HUES64 (cell line): ENCODE results near the gene GALNT6.

ENCODE experiments used
- H3K27ac ChIP-seq: 2 replicates; pipeline ENCODE4 v1.7.0; 2013; ENCODE audit warnings: low read depth, low read length, inconsistent platforms
- H3K27me3 ChIP-seq: 2 replicates; pipeline ENCODE4 v1.6.1; 2013; ENCODE audit warnings: mild to moderate bottlenecking, low read length; ENCODE audit not compliant: insufficient read depth
- H3K36me3 ChIP-seq: 2 replicates; pipeline ENCODE4 v1.6.1; 2013; ENCODE audit warnings: mild to moderate bottlenecking, low read length; ENCODE audit not compliant: insufficient read depth
- H3K4me1 ChIP-seq: 2 replicates; pipeline ENCODE4 v1.6.1; 2013; ENCODE audit warnings: mild to moderate bottlenecking, low read length, moderate library complexity; ENCODE audit not compliant: insufficient read depth
- H3K4me3 ChIP-seq: 2 replicates; pipeline ENCODE4 v1.5.1; 2013; ENCODE audit warnings: mild to moderate bottlenecking, low read length, moderate library complexity
- H3K9ac ChIP-seq: 2 replicates; pipeline ENCODE4 v1.6.1; 2013; ENCODE audit warnings: mild to moderate bottlenecking, low read depth, low read length
- H3K9me3 ChIP-seq: 2 replicates; pipeline ENCODE4 v1.6.1; 2013; ENCODE audit warnings: low read depth, low read length; ENCODE audit not compliant: insufficient read depth
- WGBS: fragments of 150-250, 120-280 bp; methylation state at CpG from one replicate; pipeline ENCODE4 v1.1.7; 2013; ENCODE audit warnings: missing lambda C conversion rate; 5-methylcytosine and 5-hydroxymethylcytosine counted together

The GALNT6 gene

DNA sequence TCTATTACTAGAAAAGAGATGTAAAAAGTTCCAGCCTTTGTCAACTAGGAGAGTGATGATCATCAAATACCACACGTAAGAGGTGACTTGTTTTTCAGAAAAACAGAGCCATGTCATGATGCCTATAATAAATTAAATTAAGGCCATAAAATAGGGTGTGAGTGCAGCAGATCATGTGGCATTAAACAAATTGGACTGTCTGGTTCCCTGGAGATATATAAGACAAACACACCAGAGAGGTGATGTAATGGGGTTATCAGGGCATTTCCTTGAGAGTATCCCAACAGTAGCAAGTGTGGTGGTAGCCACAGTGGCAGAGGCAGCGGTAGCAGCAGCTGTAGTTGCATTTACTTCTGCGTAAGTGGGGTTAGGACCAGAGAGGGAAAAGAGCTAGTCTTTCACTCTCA is 14.6 kb upstream of the GALNT6 start:
- no peaks in the 10 kb centered on the region for H3K27me3 ChIP-seq
- WGBS = 98% methylated on average over 2 of the region's 3 CpGs
- H3K9me3 ChIP-seq = no peaks in the 10 kb centered on the region
- H3K4me1 ChIP-seq = no peaks in the 10 kb centered on the region
- no peak overlapping the region for H3K4me3 ChIP-seq
- H3K27ac ChIP-seq = no peak overlapping the region
- no peaks in the 10 kb centered on the region for H3K36me3 ChIP-seq
- no peak overlapping the region for H3K9ac ChIP-seq

DNA sequence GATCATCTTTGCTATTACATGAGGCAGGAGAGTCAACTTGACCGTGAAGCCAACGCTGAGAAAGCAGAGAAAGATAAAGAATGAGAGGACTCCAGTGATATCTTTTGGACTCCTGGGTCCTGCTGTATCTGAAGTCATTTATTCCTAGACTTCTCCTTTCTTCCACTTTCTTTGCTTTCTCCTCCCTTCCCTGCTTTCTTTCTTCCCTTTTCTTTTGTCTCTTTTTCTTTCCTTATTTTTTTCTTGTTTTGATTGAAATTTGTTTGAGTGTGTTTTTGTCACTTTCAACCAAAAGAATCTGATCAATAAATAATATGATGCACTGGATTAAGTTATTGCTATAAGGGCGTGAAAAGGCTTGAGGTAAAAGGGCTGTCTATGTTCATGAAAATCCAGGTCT is 13.4 kb upstream of the GALNT6 start:
- Histone ChIP-seq H3K27me3 (no peaks in the 10 kb centered on the region), H3K9ac (no peak overlapping the region), H3K9me3 (no peaks in the 10 kb centered on the region), H3K27ac (no peak overlapping the region), H3K4me3 (no peak overlapping the region), H3K4me1 (no peaks in the 10 kb centered on the region), H3K36me3 (no peaks in the 10 kb centered on the region)
- WGBS = 94% methylated on average over 3 of the region's 3 CpGs

DNA sequence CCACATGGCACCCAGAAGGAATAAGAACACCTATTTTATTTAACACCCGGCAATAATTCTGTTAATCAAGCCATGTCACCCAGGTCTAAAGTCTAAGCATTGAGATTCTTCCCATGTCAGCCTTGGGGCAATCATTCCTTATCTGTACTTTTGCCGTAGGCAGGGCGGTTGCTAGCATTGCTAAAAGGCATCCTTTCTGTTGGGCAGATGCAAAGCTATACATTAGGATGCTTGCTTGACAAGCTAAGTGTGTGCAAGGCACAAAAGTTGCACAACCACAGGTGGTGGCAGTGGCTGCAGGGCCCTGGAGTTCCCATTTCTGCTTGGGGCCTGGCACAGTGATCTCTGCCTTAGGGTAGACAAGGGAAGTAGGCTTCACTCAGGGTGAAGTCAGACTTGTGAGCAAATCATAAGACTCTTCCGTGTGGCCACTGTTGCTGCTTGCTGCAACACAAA is 12.5 kb upstream of the GALNT6 start:
- no peaks in the 10 kb centered on the region for H3K27me3 ChIP-seq
- no peak overlapping the region for H3K27ac ChIP-seq

DNA sequence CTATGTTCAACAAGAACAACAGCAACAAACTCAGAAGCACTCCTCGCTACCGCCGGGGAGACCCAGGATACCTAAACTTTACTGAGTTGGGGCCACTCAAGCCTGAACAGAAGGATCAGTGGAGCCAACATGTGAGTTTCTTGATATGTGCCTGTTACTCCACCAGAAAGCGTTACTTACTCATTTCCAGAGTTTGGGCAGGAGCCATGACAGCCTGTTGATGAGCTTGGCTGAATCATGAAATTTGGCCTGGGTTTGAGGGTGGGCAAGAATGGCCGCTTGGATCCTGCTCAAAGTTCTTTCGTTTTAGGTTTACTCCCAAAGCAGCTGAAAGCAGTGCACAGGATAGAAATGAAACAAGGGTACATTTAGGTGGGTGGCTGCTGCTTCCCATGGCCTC is 12.0 kb upstream of the GALNT6 start:
- Histone ChIP-seq H3K9ac (no peak overlapping the region), H3K4me3 (no peak overlapping the region), H3K27me3 (no peaks in the 10 kb centered on the region), H3K36me3 (no peaks in the 10 kb centered on the region), H3K9me3 (no peaks in the 10 kb centered on the region), H3K27ac (no peak overlapping the region), H3K4me1 (no peaks in the 10 kb centered on the region)
- WGBS = 95% methylated on average over 6 of the region's 6 CpGs

More for the DNA sequence above, 12.5 kb upstream of the GALNT6 start:
- Histone ChIP-seq H3K4me3 (no peak overlapping the region), H3K9ac (no peak overlapping the region), H3K9me3 (no peaks in the 10 kb centered on the region), H3K4me1 (no peaks in the 10 kb centered on the region), H3K36me3 (no peaks in the 10 kb centered on the region)
- WGBS = 90% methylated on average over 4 of the region's 4 CpGs

DNA sequence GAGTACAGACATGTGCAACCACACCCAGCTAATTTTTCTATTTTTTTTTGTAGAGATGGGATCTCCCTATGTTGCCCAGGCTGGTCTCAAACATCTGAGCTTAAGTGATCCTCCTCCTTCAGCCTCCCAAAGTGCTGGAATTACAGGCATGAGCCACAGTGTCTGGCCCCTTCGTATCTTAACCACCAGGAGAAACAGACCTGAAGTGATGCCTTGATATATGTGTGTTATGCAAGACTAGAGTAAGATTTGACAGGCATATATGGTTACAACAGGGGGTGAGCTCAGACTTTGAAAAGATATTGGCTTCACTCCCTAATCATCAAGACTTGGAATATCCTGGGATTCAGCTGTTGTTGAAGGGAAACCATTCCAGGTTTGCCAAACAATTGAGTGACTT is 10.7 kb upstream of the GALNT6 start:
- no peak overlapping the region for H3K4me3 ChIP-seq
- H3K27ac ChIP-seq = no peak overlapping the region
- no peak overlapping the region for H3K9ac ChIP-seq
- H3K4me1 ChIP-seq = no peaks in the 10 kb centered on the region
- 0% methylated on average over 1 of the region's 1 CpG for WGBS
- H3K36me3 ChIP-seq = no peaks in the 10 kb centered on the region
- H3K9me3 ChIP-seq = no peaks in the 10 kb centered on the region
- H3K27me3 ChIP-seq = no peaks in the 10 kb centered on the region

DNA sequence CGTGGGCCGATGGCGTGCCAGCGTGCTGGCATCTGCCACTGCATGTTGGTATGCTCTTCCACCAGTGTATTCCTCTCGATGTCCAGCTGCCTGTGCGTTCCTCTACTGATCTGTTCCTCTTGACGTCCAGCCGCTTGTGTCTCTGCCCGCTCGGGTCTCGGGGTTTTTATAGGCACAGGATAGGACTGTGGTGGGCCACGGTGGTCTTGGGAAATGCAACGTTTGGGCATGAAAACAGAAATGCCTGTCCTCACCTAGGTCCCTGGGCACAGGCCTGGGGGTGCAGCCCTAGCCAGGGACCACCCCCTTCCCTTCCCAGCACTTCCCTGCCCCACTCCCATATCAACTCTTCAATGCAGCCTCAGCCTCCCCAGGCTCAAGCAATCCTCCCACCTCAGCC is 10.3 kb upstream of the GALNT6 start:
- 94% methylated on average over 13 of the region's 13 CpGs for WGBS
- H3K27ac ChIP-seq = no peak overlapping the region
- no peaks in the 10 kb centered on the region for H3K9me3 ChIP-seq

DNA sequence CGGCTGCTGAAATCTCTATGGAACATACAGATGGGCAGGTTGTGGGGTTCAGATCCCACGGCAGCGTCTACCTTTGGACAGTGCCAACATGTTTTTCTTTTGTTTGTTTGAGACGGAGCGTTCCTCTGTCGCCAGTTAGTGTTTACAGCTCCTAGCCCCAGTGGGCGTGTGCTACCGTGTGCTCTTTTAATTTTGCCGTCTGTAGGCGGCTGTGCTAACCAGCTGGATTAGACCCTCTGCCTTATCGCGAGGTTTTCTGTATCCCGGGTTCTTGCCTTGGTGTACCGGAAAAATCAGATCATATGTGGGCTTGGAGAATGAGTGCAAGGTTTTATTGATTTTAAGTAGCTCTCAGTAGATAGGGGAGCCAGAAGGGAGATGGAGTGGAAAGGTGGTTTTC is 9.8 kb upstream of the GALNT6 start:
- Histone ChIP-seq H3K27me3 (no peaks in the 10 kb centered on the region), H3K9ac (no peak overlapping the region), H3K4me1 (no peaks in the 10 kb centered on the region), H3K27ac (no peak overlapping the region), H3K9me3 (no peaks in the 10 kb centered on the region), H3K36me3 (no peaks in the 10 kb centered on the region), H3K4me3 (no peak overlapping the region)
- 96% methylated on average over 14 of the region's 14 CpGs for WGBS

More for the DNA sequence above, 10.3 kb upstream of the GALNT6 start:
- Histone ChIP-seq H3K4me3 (no peak overlapping the region), H3K4me1 (no peaks in the 10 kb centered on the region), H3K36me3 (no peaks in the 10 kb centered on the region), H3K9ac (no peak overlapping the region), H3K27me3 (no peaks in the 10 kb centered on the region)

DNA sequence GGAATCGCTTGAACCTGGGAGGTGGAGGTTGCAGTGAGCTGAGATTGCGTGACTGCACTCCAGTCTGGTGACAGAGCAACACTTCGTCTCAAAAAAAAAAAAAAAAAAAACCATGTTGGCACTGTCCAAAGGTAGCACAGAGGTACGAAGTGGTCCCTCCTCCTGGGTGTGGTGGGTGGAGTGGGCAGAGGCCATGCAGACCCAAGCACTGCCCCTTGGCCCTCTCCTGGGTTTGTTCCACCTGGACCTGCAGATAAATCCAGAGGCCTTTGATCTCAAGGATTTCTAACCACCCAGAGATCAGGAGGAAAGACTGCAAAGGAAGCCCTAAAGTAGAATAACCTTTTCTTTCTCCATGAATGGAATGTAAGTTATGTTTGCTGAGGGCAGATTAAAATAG is 8.7 kb upstream of the GALNT6 start:
- Histone ChIP-seq H3K27me3 (no peaks in the 10 kb centered on the region), H3K9me3 (no peaks in the 10 kb centered on the region), H3K27ac (no peak overlapping the region), H3K4me3 (no peak overlapping the region), H3K36me3 (no peaks in the 10 kb centered on the region), H3K4me1 (no peaks in the 10 kb centered on the region), H3K9ac (no peak overlapping the region)
- 96% methylated on average over 4 of the region's 4 CpGs for WGBS

DNA sequence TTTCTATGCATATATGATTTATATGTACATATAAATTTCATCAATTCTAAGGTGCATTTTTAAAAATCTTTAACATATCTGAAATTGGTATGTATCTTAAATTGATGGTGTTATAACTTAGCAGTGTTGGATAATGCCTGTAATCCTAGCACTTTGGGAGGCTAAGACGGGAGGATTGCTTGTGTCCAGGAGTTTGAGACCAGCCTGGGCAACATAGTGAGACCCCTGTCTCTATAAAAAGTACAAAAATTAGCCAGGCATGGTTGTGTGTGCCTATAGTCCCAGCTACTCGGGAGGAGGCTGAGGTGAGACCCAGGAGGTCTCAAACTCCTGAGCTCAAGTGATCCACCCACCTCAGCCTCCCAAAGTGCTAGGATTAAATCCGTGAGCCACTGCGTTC is 6.5 kb upstream of the GALNT6 start:
- Histone ChIP-seq H3K27me3 (peaks cover 6% of the 10 kb centered on the region; the same call in 1 of the 2 replicates), H3K27ac (no peak overlapping the region), H3K9ac (no peak overlapping the region), H3K4me3 (no peak overlapping the region), H3K9me3 (no peaks in the 10 kb centered on the region), H3K4me1 (0 out of 2 replicates have a peak, but pooled peaks cover 6% of the 10 kb centered on the region), H3K36me3 (0 out of 2 replicates have a peak, but pooled peaks cover 10% of the 10 kb centered on the region)
- 84% methylated on average over 4 of the region's 4 CpGs for WGBS

DNA sequence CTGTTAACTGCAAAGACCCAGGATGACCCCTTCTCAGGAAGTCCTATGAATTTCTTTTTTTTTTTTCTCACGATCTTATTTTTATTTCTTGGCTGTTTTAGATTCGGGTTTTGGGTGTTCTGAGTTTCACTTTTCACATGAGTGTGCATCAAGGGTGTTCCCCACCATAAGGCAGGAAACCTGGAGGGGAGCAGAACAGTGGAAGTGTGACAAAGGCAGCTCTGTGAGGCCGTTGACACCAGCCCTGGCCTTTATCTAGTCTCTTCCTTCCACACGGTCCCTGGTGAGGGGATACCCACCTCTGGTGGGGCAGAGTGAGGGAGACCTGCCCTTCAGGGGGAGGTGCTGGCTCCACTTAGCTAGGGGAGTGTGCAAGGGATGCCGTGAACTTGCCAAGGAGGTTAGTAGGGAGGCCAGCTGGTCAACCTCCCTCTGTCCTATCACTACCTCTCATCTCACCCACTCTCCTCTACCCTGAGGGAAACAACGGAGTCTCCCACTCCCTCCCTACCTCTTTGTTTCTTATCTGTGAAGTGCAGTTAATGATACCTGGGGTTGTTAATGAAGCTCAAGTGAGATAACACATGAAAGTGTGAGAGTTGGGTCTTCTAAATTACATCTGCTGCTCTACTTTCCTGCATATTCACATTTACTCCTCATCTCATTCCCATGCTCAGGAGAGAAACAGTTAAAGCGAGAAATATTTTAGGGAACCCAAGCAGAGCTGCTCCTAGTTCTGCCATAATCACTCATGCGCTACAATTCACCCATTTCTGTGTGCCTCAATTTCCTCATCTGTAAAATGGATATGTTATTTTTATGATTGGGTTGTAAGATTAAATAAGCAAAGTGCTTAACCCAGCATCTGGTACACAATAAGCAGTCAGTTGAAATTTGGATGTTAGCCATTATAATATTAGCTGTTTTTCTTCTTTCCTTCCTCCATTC is 4.4 kb upstream of the GALNT6 start:
- Histone ChIP-seq H3K4me3 (no peak overlapping the region), H3K27ac (no peak overlapping the region), H3K4me1 (peaks cover 9% of the 10 kb centered on the region), H3K9me3 (no peaks in the 10 kb centered on the region), H3K9ac (no peak overlapping the region), H3K36me3 (0 out of 2 replicates have a peak, but pooled peaks cover 10% of the 10 kb centered on the region), H3K27me3 (peaks cover 13% of the 10 kb centered on the region; the same call in 1 of the 2 replicates)
- WGBS = 74% methylated on average over 7 of the region's 8 CpGs

DNA sequence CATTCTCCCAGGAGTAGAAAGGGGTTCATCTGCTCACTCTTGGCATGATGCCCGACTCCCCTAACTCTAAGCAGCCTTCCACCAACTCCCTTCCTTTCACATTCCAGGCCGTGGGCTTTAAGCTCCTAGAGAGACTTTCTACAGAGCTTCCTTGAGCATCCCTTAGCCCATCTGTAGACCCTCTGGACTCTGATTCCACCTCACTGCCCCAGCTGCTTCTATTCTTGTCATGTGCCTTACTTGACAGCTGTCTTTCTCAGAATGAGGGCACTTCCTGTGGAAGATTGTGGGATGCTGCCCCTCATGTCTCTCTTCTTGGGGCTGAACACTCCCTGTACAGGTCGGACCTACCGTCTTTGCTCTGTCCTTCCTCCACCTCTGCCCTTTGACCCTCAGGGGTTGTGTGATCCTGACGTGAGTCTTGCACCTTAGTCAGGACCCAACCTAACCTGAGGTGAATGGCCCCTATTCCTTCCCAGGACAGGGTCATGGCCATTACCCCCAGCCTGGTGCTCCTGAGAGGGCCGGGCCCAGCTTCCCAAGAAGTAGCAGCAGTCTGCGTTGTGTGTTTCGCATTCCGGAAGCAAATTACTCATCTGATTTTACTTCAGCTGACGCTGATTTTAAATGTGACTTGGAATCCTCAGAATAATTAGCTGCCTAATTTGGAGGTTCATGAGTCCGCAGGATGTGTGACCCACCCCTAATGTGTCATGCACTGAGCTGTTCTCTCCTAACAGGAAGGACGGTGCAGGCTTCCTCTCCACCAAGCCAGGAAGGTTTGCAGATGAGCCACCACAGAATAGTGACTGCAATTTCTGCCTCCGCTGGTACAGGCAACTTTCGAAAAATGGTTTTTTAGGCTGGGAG is 2.7 kb upstream of the GALNT6 start:
- Histone ChIP-seq H3K27ac (no peak overlapping the region), H3K36me3 (0 out of 2 replicates have a peak, but pooled peaks cover 10% of the 10 kb centered on the region), H3K9me3 (no peaks in the 10 kb centered on the region), H3K4me3 (no peak overlapping the region), H3K9ac (no peak overlapping the region), H3K4me1 (peaks cover 16% of the 10 kb centered on the region), H3K27me3 (peaks cover 13% of the 10 kb centered on the region; the same call in 1 of the 2 replicates)
- WGBS = 91% methylated on average over 14 of the region's 14 CpGs
